HL-60 (cell line): ENCODE measurements around the gene SUMO1.

ENCODE experiments used
- DNase-seq, 2 experiments: peaks; one replicate each; pipeline ENCODE4 v3.0.0-alpha.2; 2010 to 2020; ENCODE audit warnings: low read depth in 1 of 2, low spot score in 1 of 2
- H3K27ac ChIP-seq: fragments of 250-450 bp; sonication (Bioruptor Pico); replicated peaks from 2 replicates; pipeline ENCODE4 v1.5.1; 2020; ENCODE audit warnings: mild to moderate bottlenecking, moderate library complexity
- H3K27me3 ChIP-seq: fragments of 250-450 bp; sonication (Bioruptor Pico); 2 replicates; pipeline ENCODE4 v1.5.1; 2021; ENCODE audit warnings: mild to moderate bottlenecking, moderate library complexity; ENCODE audit not compliant: insufficient read depth, poor library complexity, severe bottlenecking
- H3K4me3 ChIP-seq: replicated peaks from 2 replicates; pipeline ENCODE4 v1.5.1; 2011; ENCODE audit warnings: mild to moderate bottlenecking, control low read depth, low read length; ENCODE audit not compliant: insufficient read depth
- CTCF ChIP-seq: IDR thresholded peaks from one replicate; pipeline ENCODE4 v1.5.1; 2011; ENCODE audit warnings: low read length, control low read depth, inconsistent platforms; ENCODE audit not compliant: insufficient read depth
- GABPA ChIP-seq: IDR thresholded peaks from 2 replicates; pipeline ENCODE4 v1.6.1; 2012; ENCODE audit warnings: low read depth
- POLR2AphosphoS5 ChIP-seq: IDR thresholded peaks from 2 replicates; pipeline ENCODE4 v1.6.1; 2012; ENCODE audit warnings: low read depth
- REST ChIP-seq: IDR thresholded peaks from 2 replicates; pipeline ENCODE4 v1.6.1; 2012; ENCODE audit warnings: low read depth; ENCODE audit not compliant: insufficient replicate concordance
- SPI1 ChIP-seq: IDR thresholded peaks from 2 replicates; pipeline ENCODE4 v1.6.1; 2012; ENCODE audit warnings: low read depth, mild to moderate bottlenecking, borderline replicate concordance

Gene SUMO1

GRCh38 chr2:202193881-202194353, 44.5 kb downstream of the SUMO1 start:
- TF ChIP-seq CTCF (no peak), REST (no peak), SPI1 (no peak), POLR2AphosphoS5 (no peak), GABPA (no peak)
- H3K27me3 ChIP-seq, result no peaks in the 10 kb centered on the region

GRCh38 chr2:202193305-202193704, 45.1 kb downstream of the SUMO1 start:
- H3K4me3 ChIP-seq, result no peak overlapping the region
- H3K27ac ChIP-seq, result no peak overlapping the region
- no peaks in the 10 kb centered on the region for H3K27me3 ChIP-seq
- TF ChIP-seq REST (no peak), SPI1 (no peak), GABPA (no peak), POLR2AphosphoS5 (no peak), CTCF (no peak)
- no peak for DNase-seq

More at GRCh38 chr2:202193881-202194353, 44.5 kb downstream of the SUMO1 start:
- no peak overlapping the region for H3K4me3 ChIP-seq
- no peak for DNase-seq
- no peak overlapping the region for H3K27ac ChIP-seq

GRCh38 chr2:202187570-202187969, 50.8 kb downstream of the SUMO1 start:
- no peak overlapping the region for H3K27ac ChIP-seq
- no peak for TF ChIP-seq SPI1
- no peak for DNase-seq
- no peaks in the 10 kb centered on the region for H3K27me3 ChIP-seq
- H3K4me3 ChIP-seq, result no peak overlapping the region

- TF ChIP-seq POLR2AphosphoS5 (no peak), CTCF (no peak), REST (no peak)
- no peak overlapping the region for H3K4me3 ChIP-seq
- no peaks in the 10 kb centered on the region for H3K27me3 ChIP-seq
- no peak for DNase-seq
- no peak overlapping the region for H3K27ac ChIP-seq
Measured at GRCh38 chr2:202186641-202187202, 51.7 kb downstream of the SUMO1 start.
